ENCODE results near the gene DRGX. TPM values are rescaled to one million over a fixed set of nuclear protein-coding genes. Genes with fewer than 3 reads are reported as not detected.

The DRGX gene
- total RNA-seq, 4 donors from 2014 or later: not detected

DNA sequence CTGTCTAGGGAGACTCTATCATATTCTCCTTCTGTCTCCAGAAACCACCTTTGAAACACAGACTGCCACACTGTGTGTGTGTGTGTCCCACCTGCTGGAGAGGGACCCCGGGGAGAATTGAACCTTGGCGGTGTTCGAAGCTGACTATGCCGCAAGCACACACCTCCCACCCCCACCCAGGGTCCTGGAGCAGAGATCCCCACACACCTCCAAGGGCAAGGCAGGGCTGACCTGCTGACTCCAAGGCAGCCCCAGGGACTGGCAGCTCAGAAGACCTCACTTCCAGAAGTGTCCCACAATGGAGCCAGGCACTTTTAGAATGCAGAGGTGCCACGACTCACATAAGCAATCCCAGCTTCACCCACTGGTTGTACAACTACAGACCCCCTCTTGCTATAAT lies 13.1 kb downstream of the DRGX start:
- intact Hi-C loops (cut with DNase I): no loop called here
- Histone ChIP-seq H3K27me3 (peaks cover 0 to 55% (median 0%) of the 10 kb centered on the region in 4 donors), H3K4me3 (no peak overlapping the region), H3K36me3 (no peaks in the 10 kb centered on the region), H3K4me1 (no peaks in the 10 kb centered on the region), H3K27ac (replicated peaks in 1 of 4) (no peak overlapping the region), H3K9me3 (no peaks in the 10 kb centered on the region)
- TF ChIP-seq EP300 (IDR thresholded peaks at IDR 0.05) (no peak), POLR2A (IDR thresholded peaks at IDR 0.05; ENCODE audit: low read depth) (no peak), CTCF (IDR thresholded peaks at IDR 0.05) (no peak), POLR2AphosphoS5 (IDR thresholded peaks at IDR 0.05) (no peak)
- DNase-seq (ENCODE audit: extremely low spot score): no peak
- WGBS: 85% methylated on average over 2 of the region's 5 CpGs

DNA sequence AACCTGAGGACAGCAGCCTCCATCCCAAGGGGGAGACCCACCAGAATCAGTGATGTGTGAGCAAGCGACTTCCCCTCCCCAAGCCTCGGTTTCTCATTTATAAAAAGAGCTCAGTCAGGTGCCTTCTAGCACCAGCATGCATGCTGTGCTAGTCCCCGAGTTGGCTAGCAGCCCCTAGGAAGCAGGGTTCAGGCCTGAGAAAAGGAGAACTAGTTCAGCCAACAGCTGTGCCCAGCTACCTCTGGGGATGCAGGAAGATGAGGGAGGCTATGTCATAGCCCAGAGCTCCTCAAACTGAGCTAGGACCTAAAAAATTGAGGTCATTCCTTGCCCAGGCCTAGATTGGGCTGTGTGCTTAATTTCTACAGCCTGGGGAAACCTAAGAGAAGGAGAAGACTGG lies 13.7 kb downstream of the DRGX start:
- no peak overlapping the region for H3K27ac ChIP-seq (replicated peaks in 1 of 4)
- no peak overlapping the region for H3K4me3 ChIP-seq
- no peaks in the 10 kb centered on the region for H3K9me3 ChIP-seq
- H3K36me3 ChIP-seq: no peaks in the 10 kb centered on the region
- H3K27me3 ChIP-seq: peaks cover 0 to 50% (median 0%) of the 10 kb centered on the region in 4 donors
- intact Hi-C loops (cut with DNase I): no loop called here
- DNase-seq (ENCODE audit: extremely low spot score): no peak
- WGBS: 68% methylated on average over 2 of the region's 3 CpGs
- H3K4me1 ChIP-seq: no peaks in the 10 kb centered on the region
- TF ChIP-seq EP300 (IDR thresholded peaks at IDR 0.05) (no peak), POLR2A (IDR thresholded peaks at IDR 0.05; ENCODE audit: low read depth) (no peak), POLR2AphosphoS5 (IDR thresholded peaks at IDR 0.05) (no peak), CTCF (IDR thresholded peaks at IDR 0.05) (no peak)

- intact Hi-C loops (cut with DNase I): no loop called here
- 87% methylated on average over 9 of the region's 14 CpGs for WGBS
- DNase-seq (ENCODE audit: extremely low spot score): no peak
- Histone ChIP-seq H3K4me1 (no peaks in the 10 kb centered on the region), H3K36me3 (no peaks in the 10 kb centered on the region), H3K27ac (replicated peaks in 1 of 4) (no peak overlapping the region), H3K27me3 (peaks cover 0 to 49% (median 0%) of the 10 kb centered on the region in 4 donors), H3K9me3 (no peaks in the 10 kb centered on the region), H3K4me3 (no peak overlapping the region)
- TF ChIP-seq POLR2A (IDR thresholded peaks at IDR 0.05; ENCODE audit: low read depth): no peak
- TF ChIP-seq CTCF (IDR thresholded peaks at IDR 0.05): no peak
- TF ChIP-seq POLR2AphosphoS5 (IDR thresholded peaks at IDR 0.05): no peak
- no peak for TF ChIP-seq EP300 (IDR thresholded peaks at IDR 0.05)
These were observed 14.6 kb downstream of the DRGX start for GRCh38 chr10:49381111-49381900.

DNA sequence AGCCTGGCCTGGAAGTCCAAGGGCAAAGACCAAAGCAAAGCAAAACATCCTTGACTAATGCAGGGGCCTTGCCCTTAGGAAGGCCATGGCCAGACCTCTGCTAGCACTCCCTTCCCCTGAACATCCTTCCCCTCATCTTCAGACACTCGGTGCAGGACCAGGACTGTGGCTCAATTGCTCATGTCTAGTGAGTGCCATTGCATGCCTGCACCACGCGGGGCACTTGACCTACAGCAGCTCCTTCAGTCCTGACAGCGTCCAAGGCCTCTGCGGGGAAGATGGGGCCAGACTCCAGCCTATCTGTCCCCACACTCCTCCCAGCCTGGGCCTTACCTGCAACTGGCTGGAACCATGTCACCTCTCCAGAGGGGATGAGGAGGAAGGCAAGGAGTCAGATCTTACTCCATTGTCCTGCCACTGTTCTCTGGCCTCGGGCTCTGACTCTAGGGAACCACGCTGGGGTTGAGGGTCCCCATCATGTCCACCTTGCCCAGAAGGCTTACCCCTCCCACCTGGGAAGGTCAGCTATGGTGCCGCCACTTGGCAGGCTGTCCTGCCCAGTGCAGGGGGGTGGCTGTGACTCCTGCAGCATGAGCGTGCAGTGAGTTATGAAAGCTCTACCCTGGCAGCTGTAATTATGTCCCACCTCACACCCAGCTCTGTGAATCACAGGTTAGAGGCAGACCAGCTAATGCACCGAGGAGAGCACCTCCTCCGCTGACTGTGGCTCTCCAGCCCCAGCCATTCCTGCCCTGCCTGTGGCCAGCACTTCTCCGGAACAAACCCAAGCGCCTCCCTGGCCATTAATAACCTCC lies 16.1 kb downstream of the DRGX start:
- WGBS: 58% methylated on average over 7 of the region's 13 CpGs
- TF ChIP-seq CTCF (IDR thresholded peaks at IDR 0.05) (no peak), POLR2A (IDR thresholded peaks at IDR 0.05; ENCODE audit: low read depth) (no peak), EP300 (IDR thresholded peaks at IDR 0.05) (no peak), POLR2AphosphoS5 (IDR thresholded peaks at IDR 0.05) (no peak)
- intact Hi-C loops (cut with DNase I): no loop called here
- Histone ChIP-seq H3K9me3 (no peaks in the 10 kb centered on the region), H3K27me3 (peaks cover 0 to 36% (median 0%) of the 10 kb centered on the region in 4 donors), H3K27ac (replicated peaks in 1 of 4) (no peak overlapping the region), H3K4me1 (peaks cover 0 to 3% (median 0%) of the 10 kb centered on the region in 4 donors), H3K36me3 (no peaks in the 10 kb centered on the region), H3K4me3 (no peak overlapping the region)
- no peak for DNase-seq (ENCODE audit: extremely low spot score)

Data from esophagus muscularis mucosa (tissue), 4 donors.